Neural crest cell (in vitro differentiated cells): ENCODE data around the gene RCBTB1. TPM values are rescaled to one million over a fixed set of nuclear protein-coding genes. Genes with fewer than 3 reads are reported as not detected.
"Not testable (repeated sequence)": the region's sequence is repeated elsewhere in the genome, so short reads cannot be mapped to it uniquely, and the experiment has no call there.

Experiments used
- DNase-seq: peaks from one replicate; pipeline ENCODE4 v3.0.0; 2021; ENCODE audit warnings: low read depth, mixed read lengths, low spot score
- H3K27ac Mint-ChIP-seq: one replicate; pipeline ENCODE4 v1.8.0; 2021; ENCODE audit warnings: mild to moderate bottlenecking, mixed read lengths; ENCODE audit not compliant: unreplicated experiment
- H3K27me3 Mint-ChIP-seq: 2 replicates; pipeline ENCODE4 v1.8.0; 2021; ENCODE audit warnings: low read depth, mild to moderate bottlenecking, mixed read lengths
- H3K36me3 Mint-ChIP-seq: 2 replicates; pipeline ENCODE4 v1.8.0; 2021; ENCODE audit warnings: low read depth, mild to moderate bottlenecking, mixed read lengths
- H3K4me1 Mint-ChIP-seq: 2 replicates; pipeline ENCODE4 v1.8.0; 2021; ENCODE audit warnings: mixed read lengths
- H3K4me3 Mint-ChIP-seq: one replicate; pipeline ENCODE4 v1.8.0; 2021; ENCODE audit warnings: mild to moderate bottlenecking, mixed read lengths
- H3K9me3 Mint-ChIP-seq: 2 replicates; pipeline ENCODE4 v1.8.0; 2021; ENCODE audit warnings: mixed read lengths
- CTCF ChIP-seq: fragments of 200-600 bp; sonication (generic); conservative IDR thresholded peaks from 2 replicates; pipeline ENCODE4 v1.5.0; 2021; ENCODE audit warnings: antibody characterized with exemption, mild to moderate bottlenecking
- total RNA-seq: library from RNA; stranded (reverse); gene quantifications from 2 replicates; pipeline ENCODE4 v1.2.1, GENCODE V29; 2021

Gene RCBTB1
- total RNA-seq, 1 donor from 2014 or later = 40.0 TPM

DNA sequence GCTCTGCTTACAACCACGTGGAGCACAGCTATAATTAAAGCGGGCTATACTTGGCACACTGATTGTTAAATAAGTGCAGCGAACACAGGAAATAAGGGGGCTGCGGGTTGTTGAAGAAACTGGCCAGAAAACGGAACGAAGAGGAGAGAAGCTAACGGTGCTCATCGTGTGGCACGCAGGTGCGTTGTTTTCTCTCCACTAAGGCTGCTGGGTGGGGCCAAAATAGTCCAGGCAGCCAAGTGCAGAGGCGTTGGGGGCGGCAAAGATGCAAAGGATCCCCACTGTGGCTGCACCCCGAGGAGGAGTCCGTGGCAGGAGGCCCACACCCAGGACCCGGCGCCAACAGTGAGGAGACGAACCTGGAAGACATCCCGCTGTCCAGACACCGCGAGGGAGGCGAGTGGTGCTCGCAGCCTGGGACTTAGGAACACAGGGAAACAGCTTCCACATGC is 34.8 kb upstream of the RCBTB1 start:
- Mint-ChIP-seq H3K9me3 (no peaks in the 10 kb centered on the region), H3K36me3 (no peaks in the 10 kb centered on the region), H3K4me3 (no peak overlapping the region), H3K27ac (no peak overlapping the region), H3K27me3 (no peaks in the 10 kb centered on the region), H3K4me1 (peaks cover 15% of the 10 kb centered on the region)
- no peak for TF ChIP-seq CTCF
- no peak for DNase-seq

DNA sequence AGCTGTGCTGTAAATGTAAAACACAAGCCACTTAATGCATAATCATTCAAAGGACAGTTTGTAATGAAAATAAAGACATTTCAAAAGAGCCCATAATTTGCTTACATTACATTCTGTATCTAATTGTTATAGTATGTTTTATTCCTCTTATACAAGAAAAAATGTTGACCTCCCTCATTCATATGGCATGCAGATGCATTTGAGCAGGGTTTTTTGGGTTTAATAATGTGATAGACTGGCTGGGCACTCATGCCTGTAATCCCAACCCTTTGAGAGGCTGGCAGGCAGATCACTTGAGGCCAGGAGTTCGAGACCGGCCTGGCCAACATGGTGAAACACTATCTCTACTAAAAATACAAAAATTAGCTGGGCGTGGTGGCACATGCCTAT is 31.3 kb upstream of the RCBTB1 start:
- H3K36me3 Mint-ChIP-seq = no peaks in the 10 kb centered on the region
- no peaks in the 10 kb centered on the region for H3K27me3 Mint-ChIP-seq
- no peak overlapping the region for H3K27ac Mint-ChIP-seq
- no peak for DNase-seq
- peaks cover 15% of the 10 kb centered on the region for H3K4me1 Mint-ChIP-seq
- no peaks in the 10 kb centered on the region for H3K9me3 Mint-ChIP-seq
- no peak for TF ChIP-seq CTCF
- H3K4me3 Mint-ChIP-seq = no peak overlapping the region

- Mint-ChIP-seq H3K4me1 (peaks cover 15% of the 10 kb centered on the region), H3K4me3 (no peak overlapping the region), H3K36me3 (no peaks in the 10 kb centered on the region), H3K9me3 (no peaks in the 10 kb centered on the region), H3K27ac (peak overlapping the region; percentile 44), H3K27me3 (no peaks in the 10 kb centered on the region)
- DNase-seq = no peak
- no peak for TF ChIP-seq CTCF
Observed at GRCh38 chr13:49615836-49616675, 30.7 kb upstream of the RCBTB1 start.

- not testable (repeated sequence) for H3K4me3 Mint-ChIP-seq, DNase-seq, H3K36me3 Mint-ChIP-seq, H3K27me3 Mint-ChIP-seq, H3K9me3 Mint-ChIP-seq, H3K27ac Mint-ChIP-seq
- H3K4me1 Mint-ChIP-seq = peaks cover 11% of the 10 kb centered on the region
Observed at GRCh38 chr13:49612042-49612441, 26.7 kb upstream of the RCBTB1 start.

DNA sequence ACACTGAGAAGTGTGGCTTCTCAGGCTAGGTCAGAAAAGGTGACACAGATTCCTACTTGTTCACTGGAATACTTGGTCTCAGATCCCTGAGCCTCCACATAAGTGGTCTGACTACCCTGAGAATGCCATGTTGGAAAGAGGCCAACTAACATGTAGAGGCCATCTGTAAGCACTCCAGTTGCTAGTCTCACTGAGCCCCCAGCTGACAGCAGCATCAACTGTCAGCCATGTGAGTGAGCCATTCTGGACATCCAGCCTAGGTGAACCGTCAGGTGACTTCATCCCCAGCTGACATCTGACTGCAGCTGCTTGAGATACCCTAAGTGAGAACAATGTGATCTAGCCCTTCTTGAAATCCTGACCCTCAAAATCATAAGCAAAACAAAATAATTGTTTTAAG is 24.8 kb upstream of the RCBTB1 start:
- Mint-ChIP-seq H3K36me3 (no peaks in the 10 kb centered on the region), H3K4me3 (no peak overlapping the region), H3K27me3 (no peaks in the 10 kb centered on the region), H3K4me1 (peaks cover 5% of the 10 kb centered on the region), H3K9me3 (no peaks in the 10 kb centered on the region), H3K27ac (no peak overlapping the region)
- DNase-seq = no peak
- no peak for TF ChIP-seq CTCF

DNA sequence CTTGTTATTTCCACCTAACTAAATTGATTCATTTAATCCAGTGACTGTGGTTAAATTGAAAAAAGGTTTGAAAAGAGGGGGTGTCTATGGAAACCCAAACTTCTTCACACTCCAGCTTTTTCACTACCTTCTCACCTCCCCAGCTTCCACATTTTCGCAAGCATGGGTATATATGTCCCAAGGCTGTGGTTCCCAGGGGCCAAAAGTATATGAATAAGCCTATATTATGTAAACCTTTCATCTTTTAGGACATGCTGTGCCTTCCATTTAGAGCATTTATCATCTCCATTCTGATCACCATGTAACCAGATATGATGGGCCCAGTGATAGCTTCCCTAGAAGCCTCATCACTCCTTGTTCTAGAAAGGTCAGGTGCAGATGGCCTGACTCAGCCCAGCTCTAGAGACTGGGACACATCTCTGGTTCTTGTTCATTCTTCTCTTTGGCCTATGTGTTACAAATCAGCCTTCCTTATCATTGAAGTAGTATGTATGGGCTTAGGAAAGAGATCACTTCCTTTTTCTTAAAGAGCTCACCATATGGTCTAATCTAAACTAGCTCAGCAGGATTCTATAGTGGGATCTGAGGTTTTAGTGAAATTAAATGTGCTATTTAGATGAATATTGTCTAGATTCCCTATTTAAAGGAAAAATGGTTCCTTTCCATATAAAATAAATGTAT is 23.4 kb upstream of the RCBTB1 start:
- no peak overlapping the region for H3K27ac Mint-ChIP-seq
- no peak for DNase-seq
- no peaks in the 10 kb centered on the region for H3K27me3 Mint-ChIP-seq
- H3K4me1 Mint-ChIP-seq = peaks cover 9% of the 10 kb centered on the region
- no peaks in the 10 kb centered on the region for H3K36me3 Mint-ChIP-seq
- no peak for TF ChIP-seq CTCF
- H3K9me3 Mint-ChIP-seq = no peaks in the 10 kb centered on the region
- H3K4me3 Mint-ChIP-seq = no peak overlapping the region
